HG03354 (cell line): ENCODE data around the gene DNER.

ENCODE experiments used
- ATAC-seq: cut with Tn5 transposase; IDR thresholded peaks from one replicate; pipeline ENCODE4 v1.9.1; 2021; ENCODE audit warnings: mild to moderate bottlenecking; ENCODE audit not compliant: unreplicated experiment, poor library complexity, severe bottlenecking

Gene DNER

DNA sequence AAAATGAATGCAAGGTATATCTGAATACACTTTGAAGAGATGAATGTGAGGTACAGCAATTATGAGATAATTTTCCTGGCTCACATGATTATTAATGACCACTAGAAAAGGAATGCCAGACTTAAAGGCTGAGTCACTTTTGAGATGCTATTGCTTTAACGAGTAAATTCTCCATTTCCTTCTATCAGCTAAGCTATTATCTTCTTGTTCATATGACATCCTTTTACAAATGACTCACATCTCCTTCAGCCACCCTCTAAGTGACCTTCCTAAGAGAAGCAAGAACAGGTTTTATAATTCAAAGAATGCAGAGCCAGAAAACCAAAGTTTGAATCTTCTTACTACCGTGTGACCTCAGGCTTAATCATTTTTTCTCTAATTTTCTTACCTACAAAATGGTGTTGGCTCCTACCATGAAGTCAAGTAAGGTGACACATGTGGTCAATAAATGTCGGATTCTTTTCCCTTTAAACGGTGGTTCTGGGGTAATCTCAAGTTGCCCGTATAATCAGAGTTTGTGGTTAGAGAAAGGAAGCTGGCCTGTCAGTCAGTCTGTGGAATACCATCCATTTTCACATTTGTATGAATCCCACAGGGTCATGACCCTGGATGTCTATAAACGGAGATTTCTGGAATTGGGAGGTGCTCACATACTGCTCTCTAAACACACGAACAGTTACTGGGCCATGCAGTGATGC is 259.3 kb downstream of the DNER start:
- no peak for ATAC-seq

DNA sequence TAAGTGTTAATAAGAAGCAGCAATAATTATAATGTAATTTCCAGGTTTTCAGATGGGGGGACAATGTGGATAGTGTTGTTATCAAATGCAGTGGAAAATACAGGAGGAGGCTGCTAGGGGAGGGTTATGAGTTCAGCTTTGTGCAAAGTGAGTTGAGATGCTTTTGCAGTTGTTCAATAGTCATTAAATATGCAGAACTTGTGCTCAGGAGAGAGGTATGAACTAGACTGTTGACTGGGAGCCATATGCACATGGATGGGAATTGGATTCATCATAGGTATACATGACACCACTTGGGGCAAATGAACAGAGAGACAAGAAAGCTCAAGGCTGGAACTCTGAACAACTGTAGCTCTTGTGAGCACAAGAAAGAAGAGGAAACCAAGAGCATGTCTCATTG is 261.1 kb downstream of the DNER start:
- no peak for ATAC-seq

DNA sequence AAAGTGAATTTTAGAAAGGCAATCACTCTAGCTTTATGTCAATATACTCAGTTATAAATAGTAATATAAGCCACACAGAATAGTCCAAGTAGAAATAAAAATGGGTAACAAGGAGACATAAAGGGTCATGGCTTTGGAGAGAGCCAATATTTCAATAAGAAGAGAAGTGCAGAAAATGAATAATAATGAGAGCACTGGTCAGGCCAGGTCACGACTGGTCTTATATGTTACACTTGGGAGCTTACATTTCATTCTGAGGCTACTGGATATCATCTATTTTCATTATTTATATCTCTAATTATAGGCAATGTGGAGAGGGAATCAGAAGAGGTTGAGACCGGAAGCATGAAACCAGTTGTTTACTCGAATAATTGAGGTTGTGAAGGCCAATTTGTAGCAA is 262.5 kb downstream of the DNER start:
- ATAC-seq, result no peak

DNA sequence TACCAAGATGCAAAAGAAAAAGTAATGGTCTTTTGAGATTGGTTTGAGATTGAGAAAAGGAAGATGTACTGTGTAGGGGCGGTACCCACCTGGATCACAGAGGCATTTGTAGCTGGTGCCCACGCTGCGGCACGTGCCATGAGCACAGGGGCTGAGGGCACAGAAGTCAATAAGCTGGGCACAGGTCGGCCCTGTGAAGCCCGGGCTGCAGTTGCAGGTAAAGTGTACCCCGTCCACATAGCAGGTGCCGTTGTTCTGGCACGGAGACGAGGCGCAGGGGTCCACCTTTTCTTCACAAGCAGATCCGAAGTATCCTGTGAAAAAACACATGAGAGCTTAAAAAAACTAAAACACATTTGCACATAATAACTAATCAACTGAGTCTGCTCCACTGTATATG is 267.1 kb downstream of the DNER start:
- no peak for ATAC-seq

DNA sequence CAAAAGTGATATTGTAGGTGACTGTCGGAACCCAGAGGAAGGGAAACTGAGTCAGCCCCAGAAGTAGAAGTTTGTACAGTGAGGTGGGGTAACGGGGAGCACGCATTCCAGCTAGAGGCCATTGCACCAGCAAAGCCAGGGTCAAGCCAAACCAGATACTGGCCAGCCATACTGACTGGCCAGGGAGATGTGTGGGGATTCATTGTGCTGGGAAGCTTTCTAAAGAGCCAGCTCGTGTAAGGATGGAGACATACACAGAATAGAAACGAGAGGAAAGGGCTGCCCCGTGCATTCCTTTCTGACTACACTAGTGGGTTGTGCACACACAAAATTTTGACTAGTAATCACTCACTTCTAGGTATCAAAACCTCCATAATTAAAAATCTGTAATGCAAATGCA is 268.0 kb downstream of the DNER start:
- no peak for ATAC-seq

DNA sequence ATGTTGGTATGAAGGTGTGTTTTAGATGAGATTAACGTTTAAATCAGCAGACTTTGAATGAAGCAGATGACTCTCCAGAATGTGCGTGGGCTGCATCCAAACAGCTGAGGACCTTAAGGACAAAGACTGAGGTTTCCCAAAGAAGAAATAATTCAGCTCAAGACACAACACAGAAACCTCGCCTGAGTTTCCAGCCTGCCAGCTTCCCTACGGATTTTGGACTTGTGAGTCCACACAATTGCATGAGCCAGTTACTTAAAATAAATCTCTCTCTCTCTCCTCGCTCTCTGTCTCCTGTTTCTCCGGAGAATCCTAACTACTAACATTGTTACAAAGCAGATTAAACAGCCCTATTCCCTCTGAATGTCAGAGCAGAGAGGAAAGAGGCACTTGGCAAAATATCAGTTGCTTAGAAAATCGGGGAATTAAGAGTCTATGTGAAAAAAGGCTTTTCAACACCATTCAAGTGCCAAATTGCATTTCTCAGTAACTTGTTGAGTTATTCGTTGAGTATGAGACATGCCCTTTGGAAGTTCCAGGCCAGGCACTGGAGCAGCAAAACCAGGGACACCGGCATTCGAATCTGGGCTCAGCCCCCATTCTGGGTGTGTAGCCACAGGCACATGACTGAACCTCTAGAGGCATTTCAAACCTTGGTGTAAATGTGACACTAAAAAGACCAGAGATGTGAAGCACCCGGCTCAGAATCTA is 268.7 kb downstream of the DNER start:
- ATAC-seq, result no peak

DNA sequence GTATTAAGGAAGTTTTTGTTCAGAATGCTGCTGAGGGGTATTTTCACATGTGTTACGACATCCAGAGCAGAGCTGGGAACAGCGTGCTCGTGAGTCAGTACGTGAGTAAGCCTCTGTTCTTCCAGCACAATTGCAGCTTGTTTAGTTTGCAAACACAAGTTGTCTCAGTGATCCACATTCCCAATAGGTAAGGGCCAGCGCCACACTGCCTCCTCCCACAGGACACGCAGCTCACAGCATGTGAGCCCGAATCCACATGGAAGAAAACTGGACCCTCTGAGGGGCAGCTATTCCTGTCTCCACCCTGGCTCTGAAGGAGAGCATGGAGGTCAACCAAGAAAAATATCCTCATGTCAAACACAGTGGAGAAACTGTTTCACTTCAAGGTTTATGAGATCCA is 269.3 kb downstream of the DNER start:
- ATAC-seq, result no peak

DNA sequence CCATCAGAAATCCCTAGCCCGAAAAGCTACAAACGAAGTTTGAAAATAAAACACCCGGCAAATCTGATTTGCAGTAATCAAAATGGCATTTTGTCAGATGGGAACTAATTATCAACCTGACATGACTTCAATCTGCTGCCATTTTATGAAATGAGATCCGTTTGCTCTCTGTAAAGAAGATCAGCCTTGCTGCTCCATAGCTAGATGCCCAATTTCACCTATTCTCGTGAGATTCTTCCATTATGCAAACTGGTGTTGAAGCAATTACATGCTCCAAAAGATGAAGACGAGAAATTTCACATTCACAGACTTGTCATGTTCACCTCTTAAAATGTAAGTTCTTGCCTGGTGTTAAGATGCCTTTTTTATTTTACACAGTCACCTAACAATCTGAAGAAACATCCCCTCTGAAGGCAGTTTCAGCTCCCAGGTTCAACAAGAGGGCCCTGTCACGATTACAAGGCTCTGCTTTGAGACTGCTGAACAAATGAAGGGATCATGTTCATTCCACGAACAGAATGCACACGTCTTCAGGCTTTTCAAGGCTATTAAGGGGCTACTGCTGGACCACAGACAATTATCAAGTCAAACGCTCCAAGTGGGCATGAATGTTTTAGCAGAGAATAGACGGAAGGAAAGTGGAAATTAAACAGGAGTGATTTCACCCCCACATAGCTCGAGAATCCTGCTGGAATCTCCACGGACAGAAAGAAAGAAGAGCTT is 270.6 kb downstream of the DNER start:
- no peak for ATAC-seq

DNA sequence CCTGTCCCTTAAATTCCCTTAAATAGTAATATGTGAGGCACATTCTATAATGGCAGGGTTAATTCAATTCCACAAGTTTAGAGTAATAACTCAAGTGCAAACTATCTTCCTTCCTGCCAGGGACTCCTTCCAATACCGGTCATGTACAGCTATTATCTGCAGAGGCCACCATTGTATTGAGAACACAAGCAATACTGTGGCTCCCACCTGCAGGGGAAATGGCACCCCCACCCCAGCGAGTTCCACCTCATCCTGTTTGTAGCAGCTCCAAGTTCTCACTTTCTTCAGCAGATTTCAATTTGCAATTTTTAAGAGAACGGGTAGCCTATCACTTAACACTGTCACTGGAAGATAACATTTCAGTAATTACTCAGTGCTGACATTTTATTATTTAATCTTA is 271.2 kb downstream of the DNER start:
- no peak for ATAC-seq

DNA sequence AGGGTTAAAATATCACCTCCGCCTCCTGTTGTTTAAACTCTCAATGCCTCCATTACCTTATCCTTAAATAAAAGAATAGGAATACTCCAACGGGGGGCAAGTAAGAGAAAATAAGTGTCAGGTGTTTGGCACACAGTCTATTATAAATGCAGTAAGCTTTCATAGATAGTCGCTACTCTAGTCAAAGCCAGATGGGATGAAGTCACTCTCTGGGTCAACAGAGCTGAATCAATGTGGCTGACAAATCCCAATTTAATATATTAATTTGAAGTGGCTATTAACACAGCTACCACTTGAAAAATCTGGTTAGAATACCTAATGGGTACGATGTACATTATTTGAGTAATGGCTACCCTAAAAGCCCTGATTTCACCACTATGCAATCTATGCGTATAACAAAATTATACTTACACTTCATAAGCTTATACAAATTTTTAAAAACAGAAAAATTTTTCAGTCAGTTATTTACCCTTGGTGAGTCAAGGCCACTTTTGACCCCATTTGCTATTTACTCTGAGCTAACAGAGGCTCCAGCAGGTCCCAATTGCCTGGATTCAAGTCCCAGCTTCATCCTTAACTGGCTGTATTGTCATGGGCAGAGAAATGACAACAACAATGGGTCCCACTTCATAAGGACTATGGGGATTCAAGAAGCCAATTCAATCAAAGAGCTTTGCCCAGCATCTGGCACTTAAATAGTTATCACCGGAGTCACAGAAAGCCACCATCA is 275.8 kb downstream of the DNER start:
- ATAC-seq, result no peak

DNA sequence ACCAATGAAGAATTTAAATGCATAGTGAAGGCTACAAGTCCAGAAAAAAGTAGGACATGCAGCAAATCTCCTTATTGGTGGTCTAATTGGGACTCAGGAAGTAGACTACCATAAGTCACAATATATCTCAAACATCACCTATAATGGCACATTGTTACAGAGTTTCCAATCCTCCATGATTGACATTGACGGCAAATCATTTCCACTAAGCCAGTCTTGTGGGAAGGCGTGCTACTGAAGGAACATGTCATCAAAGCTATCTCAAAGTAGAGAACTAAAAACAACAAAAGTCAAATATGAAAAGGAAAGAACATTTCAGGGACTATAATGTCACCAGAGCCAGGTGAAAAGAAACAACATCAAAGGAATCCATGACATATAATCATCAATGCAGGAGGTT is 276.9 kb downstream of the DNER start:
- no peak for ATAC-seq

DNA sequence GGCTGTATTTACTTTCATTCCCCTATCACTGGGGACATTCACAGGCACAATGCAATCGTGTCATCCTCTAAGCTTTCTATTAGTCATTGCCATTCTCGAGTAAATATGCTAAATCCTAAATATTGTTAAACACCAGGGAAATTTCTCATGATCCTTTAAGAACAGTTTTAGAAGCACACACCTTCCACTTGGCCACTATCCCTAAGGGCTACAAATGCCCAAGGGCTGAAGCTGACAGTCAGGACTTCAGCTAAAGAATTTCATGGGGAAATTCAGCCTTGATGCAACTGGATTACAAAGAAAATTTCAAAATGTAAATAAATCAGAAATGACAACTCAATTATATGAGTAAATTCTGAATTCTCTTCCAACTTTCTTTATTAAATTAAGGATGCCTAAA is 280.2 kb downstream of the DNER start:
- no peak for ATAC-seq

DNA sequence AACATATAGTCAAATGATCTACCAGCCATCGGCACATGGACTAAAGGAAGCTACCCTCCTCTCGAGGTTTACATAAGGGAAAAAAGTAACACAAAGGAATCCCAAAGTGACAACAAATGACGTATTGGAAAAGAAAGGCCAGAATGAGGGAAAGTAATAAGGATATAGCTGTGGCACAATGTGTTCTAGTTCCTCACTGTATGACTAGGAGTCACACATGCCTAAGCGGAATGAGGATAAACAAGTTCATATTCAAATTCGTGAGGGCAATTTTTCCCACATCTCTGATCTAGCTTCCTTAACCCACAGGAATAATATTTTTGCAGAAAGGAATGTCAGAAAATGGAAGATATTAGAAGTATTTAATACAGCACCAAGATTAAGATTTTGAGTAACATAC is 281.0 kb downstream of the DNER start:
- no peak for ATAC-seq

DNA sequence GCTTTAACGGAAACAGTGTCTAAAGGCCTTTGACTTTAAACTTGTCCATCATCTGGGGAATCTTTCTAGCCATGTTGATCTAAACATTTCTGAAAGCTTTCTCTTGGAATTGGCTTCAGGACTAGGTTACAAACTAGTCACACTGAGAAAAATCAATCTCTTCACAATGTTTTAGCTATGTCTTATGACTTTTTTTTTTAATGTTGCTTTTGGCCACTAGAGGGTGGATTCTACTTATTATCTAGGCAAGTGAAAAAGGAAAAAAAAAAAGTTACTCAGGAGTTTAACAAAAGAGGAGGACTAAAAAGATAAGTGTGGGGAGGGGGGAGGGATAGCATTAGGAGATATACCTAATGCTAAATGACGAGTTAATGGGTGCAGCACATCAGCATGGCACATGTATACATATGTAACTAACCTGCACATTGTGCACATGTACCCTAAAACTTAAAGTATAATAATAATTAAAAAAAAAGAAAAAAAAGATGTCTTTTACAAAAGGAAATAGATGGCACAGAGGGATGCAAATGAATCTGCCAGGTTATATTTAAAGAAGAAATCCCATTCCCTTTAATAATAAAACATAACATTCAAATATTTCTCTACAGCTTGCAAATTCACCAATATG is 282.9 kb downstream of the DNER start:
- ATAC-seq, result peak; percentile 55

DNA sequence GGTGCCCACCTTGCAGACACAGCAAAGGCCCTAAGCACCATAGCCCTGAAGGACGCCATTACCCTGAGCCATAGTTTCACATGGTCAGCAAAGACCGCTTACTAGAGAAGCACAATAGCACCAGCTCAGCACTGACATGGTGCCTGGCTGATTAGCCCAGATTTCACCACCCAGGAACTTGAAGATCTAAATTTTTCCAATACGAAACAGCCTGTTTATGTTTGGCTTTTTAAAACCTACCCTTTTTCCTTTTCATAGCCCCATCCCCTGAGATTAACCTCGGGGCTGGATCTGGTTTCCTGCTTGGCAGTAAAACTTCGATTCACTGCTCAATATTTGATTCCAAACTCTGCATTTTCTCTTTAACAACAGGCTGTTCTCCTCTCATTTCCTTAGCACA is 284.8 kb downstream of the DNER start:
- no peak for ATAC-seq

DNA sequence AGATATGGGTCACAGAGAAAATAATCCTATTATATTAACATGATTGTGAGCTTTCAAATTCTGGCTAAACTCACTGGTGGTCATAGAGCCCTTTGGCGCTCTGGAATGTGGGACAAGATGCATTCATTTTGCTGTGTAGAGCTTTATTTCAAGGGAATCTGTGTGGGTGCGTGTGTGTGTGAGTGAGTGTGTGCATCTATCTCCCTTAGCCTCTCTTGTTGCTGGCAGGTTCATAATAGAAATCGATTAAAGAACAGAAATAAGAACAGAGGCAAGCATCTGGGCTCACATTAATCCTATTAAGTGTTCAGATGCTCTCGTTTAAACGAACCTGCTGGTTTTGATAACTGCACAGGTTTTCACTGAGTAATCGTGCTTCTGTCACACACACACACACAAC is 287.9 kb downstream of the DNER start:
- no peak for ATAC-seq

DNA sequence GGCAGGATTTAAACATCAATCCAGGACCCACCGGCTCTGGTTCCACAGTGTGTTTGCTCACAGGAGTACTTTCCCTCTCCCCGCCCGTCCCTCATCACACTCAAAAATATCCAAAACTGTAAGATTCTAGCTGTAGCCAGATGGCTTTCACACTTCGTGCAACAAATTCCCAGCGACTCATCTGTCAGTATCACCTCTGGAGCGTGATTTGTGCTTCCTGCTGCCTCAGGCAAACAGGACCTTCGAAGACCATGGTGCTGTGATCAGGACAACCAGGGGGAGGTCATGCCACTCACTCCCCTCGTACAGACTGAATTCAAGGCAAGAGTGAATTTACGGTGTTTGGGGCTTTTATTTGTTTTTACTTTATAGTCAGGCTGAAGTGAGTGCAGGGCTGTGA is 288.8 kb downstream of the DNER start:
- ATAC-seq, result no peak

DNA sequence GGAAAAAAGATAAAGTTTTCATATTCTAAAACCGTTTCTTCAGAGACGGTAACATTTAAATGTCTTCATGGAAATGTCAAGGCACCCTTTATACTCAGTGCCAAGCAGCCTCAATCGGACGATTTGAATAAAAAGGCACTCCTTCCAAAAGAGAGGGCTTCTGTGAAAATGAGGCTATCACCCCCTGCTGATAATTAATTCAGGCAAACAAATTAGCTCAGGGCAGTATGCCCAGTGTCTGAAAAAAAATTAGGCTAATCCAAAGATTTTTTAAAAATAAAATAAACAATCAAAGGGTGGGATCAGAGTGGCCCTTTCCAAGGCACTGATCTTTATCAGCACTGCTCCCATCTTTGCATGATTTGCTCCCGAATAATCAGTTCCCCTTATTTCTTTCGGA is 292.3 kb downstream of the DNER start:
- no peak for ATAC-seq

DNA sequence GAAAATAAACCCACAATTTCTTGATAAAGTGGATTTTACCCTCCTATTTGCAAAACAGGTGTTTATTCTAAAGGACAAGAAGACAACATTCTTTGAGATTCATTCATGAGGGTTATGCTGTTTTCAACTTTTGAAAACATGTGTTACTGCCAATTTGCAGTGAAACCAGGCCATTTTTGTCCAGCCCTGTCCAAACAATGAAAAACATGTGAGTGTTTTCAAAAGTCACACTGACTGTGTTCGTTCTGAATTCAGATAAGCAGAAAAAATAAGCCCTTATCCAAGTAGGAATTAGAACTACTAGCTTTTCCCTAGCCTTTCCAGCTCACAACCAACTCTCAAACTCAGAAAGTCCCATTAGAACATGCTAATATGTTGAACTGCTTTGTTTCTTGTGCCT is 295.2 kb downstream of the DNER start:
- ATAC-seq, result no peak

DNA sequence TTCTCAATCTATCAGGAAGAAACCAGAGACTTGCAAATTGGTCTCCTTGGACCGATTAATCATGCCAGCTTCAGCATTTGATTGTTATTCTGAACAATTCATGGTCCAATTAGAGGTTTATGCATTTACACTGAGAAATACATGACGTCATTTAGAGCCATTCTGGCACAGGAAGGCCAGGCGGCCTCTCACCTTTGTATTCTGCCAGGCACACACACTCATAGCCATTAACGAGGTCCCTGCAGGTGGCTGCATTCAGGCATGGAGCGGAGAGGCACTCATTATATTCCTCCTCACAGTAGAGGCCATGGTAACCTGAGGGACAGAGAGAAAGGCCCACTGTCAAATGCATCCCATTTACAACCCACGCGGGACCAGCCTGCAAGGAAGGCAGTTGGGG is 296.4 kb downstream of the DNER start:
- no peak for ATAC-seq
